GM18507 (cell line): ENCODE measurements around the gene ABR.
"Not testable (repeated sequence)": the region's sequence is repeated elsewhere in the genome, so short reads cannot be mapped to it uniquely, and the experiment has no call there.

ENCODE experiments used
- DNase-seq: peaks from one replicate; pipeline ENCODE4 v3.0.0; 2011; ENCODE audit warnings: low read depth; ENCODE audit not compliant: insufficient read length; ENCODE audit errors: extremely low spot score
- FAIRE-seq: peaks from 2 replicates; lab custom pipeline; 2011; peaks lifted over from hg19 to GRCh38; lab: Jason Lieb, UNC

ABR gene

GRCh38 chr17:1005361-1005946, 174.3 kb downstream of the ABR start:
- no peak for FAIRE-seq
- DNase-seq: no peak

GRCh38 chr17:1004769-1005295, 174.9 kb downstream of the ABR start:
- FAIRE-seq (no peak), DNase-seq (no peak)

DNA sequence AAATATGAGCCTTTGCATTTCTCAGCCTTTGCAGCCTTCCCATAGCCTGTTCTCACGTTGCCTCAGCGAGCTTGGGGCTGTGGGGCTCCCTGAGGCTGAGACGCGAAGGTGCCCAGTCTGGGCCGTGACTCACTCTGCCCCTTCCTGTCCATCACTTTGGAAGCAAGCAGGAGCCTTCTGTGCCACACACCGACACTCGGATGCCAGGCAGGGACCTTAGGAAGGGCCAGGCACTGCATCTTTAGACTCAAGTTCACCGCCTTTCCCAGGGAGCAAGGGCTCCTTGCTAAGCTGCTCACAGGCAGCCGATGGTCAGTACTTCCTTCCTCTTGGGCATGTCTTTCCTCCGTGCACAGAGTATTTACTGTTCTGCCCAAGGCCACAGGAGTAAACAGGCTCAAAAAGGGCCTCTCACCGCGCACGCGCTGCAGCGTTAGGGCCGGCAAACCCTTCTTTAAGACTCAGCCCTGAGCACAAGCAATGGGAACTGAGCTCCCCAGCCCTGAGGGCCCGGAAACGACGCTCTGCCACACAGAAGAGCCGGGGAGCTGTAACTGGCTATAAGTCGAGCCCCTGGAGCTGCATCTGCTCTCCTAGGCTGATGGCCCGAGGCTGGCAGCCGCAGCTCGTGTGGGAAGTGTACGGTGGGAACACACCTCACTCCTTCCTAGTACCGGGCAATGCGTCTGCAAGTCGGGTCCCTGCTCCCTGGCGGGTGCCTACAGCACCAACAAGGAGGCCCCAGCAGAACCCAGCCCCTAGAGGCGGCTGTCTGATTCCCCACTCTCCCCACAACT, 175.6 kb downstream of the ABR start:
- FAIRE-seq (no peak), DNase-seq (no peak)

GRCh38 chr17:1003633-1003971, 176.2 kb downstream of the ABR start:
- DNase-seq: no peak
- FAIRE-seq: no peak

DNA sequence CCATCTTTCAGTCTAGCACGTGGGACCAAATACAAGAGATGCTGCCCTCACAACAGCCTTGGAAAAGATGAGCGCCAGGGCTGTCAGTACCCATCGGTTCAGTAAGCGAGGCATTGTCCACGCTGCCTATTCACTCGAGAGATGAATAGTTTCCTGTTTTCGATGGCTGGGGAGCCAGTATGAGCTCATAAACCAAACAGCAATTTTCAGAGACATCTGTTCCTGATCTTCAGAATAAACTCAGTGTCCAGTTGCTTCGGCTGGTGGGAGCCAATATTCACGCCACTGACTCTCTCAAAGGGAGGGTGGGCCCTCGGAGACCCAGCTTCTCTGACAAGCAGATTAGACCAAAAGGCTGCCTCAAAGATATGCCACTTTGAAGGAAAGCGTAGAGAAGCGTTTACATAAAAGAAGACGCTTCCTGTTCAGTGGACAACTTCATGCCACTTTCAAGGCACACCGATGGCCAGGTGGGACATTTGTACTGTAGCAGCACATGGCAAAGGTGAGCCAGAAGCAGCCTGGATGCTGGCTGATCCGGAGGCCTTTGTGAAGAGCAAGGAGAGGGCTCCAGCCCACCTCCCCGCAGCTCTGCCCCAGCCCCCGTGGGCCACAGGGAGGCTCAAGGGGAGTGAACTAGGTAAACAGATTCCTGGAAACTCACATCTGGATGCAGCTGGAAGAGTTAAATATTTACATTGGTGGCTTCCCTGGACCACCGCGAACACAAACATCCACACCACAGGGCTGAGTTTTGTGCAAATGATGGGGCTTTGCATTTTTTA, 176.8 kb downstream of the ABR start:
- no peak for DNase-seq
- no peak for FAIRE-seq

GRCh38 chr17:1002412-1002753, 177.4 kb downstream of the ABR start:
- DNase-seq (no peak), FAIRE-seq (no peak)

- FAIRE-seq: no peak
- no peak for DNase-seq
Observed at GRCh38 chr17:1001640-1002411, 178.0 kb downstream of the ABR start.

GRCh38 chr17:1000597-1001461, 179.0 kb downstream of the ABR start:
- FAIRE-seq (no peak), DNase-seq (no peak)

DNA sequence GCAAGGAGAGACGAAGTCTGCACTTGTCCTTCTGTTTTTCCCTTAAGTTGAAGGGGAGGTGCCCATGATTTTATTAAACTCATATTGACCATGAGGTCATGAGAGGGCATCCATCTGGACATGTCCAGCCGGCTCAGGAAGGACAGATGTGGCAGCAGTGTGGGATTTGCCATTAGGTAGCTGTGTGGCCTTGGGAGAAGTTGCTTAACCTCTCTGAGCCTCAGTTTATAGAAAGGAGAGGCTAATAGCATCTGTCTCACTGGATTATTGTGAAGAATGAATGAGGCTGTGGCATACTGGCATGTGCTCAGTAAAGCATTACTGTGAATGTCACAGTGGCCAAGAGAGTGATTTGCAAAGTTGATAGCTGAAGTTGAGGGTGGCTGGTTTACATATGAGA, 181.7 kb downstream of the ABR start:
- no peak for FAIRE-seq
- no peak for DNase-seq

DNA sequence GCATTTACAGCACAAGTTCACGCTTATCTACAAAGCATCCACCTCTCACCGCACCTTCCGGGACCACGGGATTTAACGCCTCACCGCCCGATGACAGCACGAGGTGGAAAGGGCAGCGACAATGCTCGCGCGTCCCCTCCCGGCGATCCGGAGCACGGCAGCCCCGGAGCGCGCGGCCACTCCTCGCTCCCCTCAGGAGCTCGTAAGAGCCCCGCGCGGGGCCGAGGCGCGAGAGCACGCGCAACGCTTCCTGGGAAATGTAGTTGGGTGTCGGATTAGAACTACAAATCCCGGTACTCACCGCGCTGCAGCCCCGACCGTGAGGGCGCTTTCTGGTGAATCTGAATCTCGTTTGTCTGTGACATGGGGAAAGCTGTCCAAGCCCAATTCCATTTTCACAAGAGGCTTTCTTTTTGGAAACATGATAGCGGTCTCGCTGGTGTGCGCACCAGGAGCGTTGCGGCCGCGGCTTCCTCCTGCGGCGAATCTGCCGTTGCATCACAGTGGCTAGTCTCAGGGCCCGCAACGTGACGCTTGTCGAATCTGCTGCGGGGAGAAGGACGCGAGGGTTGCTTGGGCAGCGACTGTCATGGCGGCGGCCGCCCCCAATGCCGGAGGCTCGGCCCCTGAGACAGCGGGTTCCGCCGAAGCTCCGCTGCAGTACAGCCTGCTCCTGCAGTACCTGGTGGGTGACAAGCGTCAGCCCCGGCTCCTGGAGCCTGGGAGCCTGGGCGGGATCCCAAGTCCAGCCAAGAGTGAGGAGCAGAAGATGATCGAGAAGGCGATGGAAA, 183.0 kb downstream of the ABR start, which contains the start of gene TIMM22:
Gene TIMM22, plus strand, starts transcription at position 576 of the 791 bp plus-strand sequence. Its CDS starts 14 bp downstream, at position 590.
- DNase-seq (peak; percentile 86), FAIRE-seq (peak; percentile 96)

- not testable (repeated sequence) for FAIRE-seq, DNase-seq
Observed at GRCh38 chr17:995324-995723, 184.5 kb downstream of the ABR start.

DNA sequence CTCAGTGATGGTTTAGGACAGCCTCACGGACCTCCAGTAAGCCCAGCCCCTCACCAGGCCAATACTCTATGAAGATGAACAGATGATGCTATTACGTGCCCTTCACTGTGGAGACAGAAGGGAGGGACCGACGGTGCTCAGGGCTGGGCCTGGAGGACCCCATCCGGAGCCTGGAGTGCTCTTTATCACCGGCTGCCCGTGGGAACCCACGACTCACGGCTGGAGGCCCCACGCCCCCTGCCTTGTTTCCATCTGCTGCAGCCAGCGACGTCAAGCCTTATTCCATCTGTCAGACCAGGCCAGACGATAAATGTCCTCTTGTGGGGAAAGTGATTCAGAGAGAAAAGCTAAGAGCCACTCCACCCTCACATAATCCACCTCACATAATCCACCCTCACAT, 186.8 kb downstream of the ABR start:
- no peak for FAIRE-seq

GRCh38 chr17:988561-988960, 191.2 kb downstream of the ABR start:
- FAIRE-seq (no peak), DNase-seq (no peak)

More for the DNA sequence above, 186.8 kb downstream of the ABR start:
- DNase-seq: no peak

DNA sequence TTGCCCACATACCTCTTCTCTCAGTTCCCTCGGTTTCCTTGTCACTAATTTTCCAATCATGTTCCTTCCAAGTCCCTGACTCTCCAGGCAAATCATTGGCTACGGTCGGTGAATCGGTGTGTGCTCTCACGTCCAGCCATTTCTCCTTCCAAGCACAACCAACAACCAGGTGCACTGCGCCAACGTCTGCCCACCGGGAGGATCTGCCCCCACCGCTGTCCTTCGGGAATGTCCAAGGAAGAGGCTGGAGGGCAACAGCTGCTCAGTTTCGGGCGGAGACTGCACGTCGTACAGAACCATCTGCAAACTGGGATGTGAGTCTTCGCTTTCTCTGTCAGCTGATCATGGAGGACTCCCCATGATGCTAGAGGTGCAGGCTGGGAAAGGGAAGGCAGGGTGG, 191.8 kb downstream of the ABR start:
- FAIRE-seq (no peak), DNase-seq (no peak)

GRCh38 chr17:986322-986929, 193.4 kb downstream of the ABR start:
- DNase-seq: no peak
- no peak for FAIRE-seq

DNA sequence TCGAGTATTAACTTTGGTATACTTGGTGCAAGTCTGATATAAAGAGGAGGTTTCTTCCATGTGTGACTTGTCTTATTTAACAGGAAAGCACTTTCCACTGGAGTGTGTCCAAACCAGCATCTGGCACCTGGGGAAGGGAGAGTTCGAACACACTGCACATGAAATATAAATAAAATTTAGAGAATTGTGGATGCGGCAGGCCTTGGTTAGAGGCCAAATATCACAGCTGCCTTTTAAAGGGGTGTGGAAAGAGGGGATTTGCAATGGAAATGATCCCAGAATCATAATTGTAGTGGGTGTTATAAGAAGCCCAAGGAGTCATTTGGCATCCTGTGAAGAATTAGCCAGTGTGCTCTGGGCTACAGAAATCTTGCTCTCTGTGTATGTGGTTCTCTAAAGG, 195.9 kb downstream of the ABR start:
- FAIRE-seq (no peak), DNase-seq (no peak)

- FAIRE-seq (no peak), DNase-seq (no peak)
Observed at GRCh38 chr17:981292-981658, 198.5 kb downstream of the ABR start.
